HEK293 (cell line): ENCODE data around the gene CEP70.

ENCODE experiments used
- CTCF ChIA-PET: fragments of 350-600 bp; formaldehyde crosslinking; extraction: SDS; loops from one replicate; lab custom pipeline; 2021; ENCODE audit warnings: antibody characterized with exemption; lab: Yijun Ruan, JAX
- POLR2A ChIA-PET: fragments of 300-600 bp; formaldehyde crosslinking; extraction: SDS; loops from one replicate; lab custom pipeline; 2020; ENCODE audit warnings: antibody characterized with exemption, inconsistent platforms; lab: Yijun Ruan, JAX
- H3K27ac ChIP-seq: fragments of 200-500 bp; sonication (Bioruptor generic); 2 replicates; pipeline ENCODE4 v1.5.1; 2014; ENCODE audit warnings: low read depth, low read length, control low read depth, inconsistent platforms; ENCODE audit errors: extremely low read depth
- H3K36me3 ChIP-seq, 2 experiments: fragments of 200-500 bp in 1 of 2; sonication (Bioruptor generic) in 1 of 2; 1 replicate in 1 of 2; 2 replicates in 1 of 2; pipeline ENCODE4 v1.5.1; 2014 to 2017; ENCODE audit warnings: inconsistent platforms in 2 of 2, low read length in 2 of 2; ENCODE audit not compliant: control insufficient read depth in 2 of 2, insufficient read depth in 1 of 2
- H3K4me1 ChIP-seq: fragments of 200-500 bp; sonication (Bioruptor generic); 2 replicates; pipeline ENCODE4 v1.5.1; 2014; ENCODE audit warnings: mild to moderate bottlenecking, low read length, inconsistent platforms; ENCODE audit not compliant: control insufficient read depth, insufficient read depth
- H3K4me3 ChIP-seq: 2 replicates; pipeline ENCODE4 v1.5.1; 2011; ENCODE audit warnings: low read depth, mild to moderate bottlenecking, control low read depth, low read length, moderate library complexity
- H3K9me3 ChIP-seq: fragments of 200-500 bp; sonication (Bioruptor generic); 2 replicates; pipeline ENCODE4 v1.5.1; 2014; ENCODE audit warnings: low read depth, low read length, inconsistent platforms; ENCODE audit not compliant: control insufficient read depth, insufficient read depth
- BCL6B ChIP-seq: fragments of 450-650 bp; formaldehyde crosslinking; IDR thresholded peaks from 2 replicates; pipeline ENCODE4 v1.5.1; 2017; ENCODE audit warnings: missing biosample characterization, missing genetic modification characterization
- KLF7 ChIP-seq: fragments of 450-650 bp; formaldehyde crosslinking; IDR thresholded peaks from 2 replicates; pipeline ENCODE4 v1.5.1; 2016; ENCODE audit warnings: missing biosample characterization, missing genetic modification characterization, borderline replicate concordance
- OSR2 ChIP-seq: fragments of 450-650 bp; formaldehyde crosslinking; IDR thresholded peaks from 2 replicates; pipeline ENCODE4 v1.5.1; 2016; ENCODE audit warnings: missing biosample characterization, missing genetic modification characterization
- SCRT1 ChIP-seq: fragments of 450-650 bp; formaldehyde crosslinking; IDR thresholded peaks from 2 replicates; pipeline ENCODE4 v1.5.1; 2016; ENCODE audit warnings: missing biosample characterization, missing genetic modification characterization, borderline replicate concordance
- SP2 ChIP-seq: fragments of 450-650 bp; formaldehyde crosslinking; IDR thresholded peaks from 2 replicates; pipeline ENCODE4 v1.5.1; 2016; ENCODE audit warnings: missing biosample characterization, missing genetic modification characterization
- TSHZ1 ChIP-seq: fragments of 450-650 bp; formaldehyde crosslinking; IDR thresholded peaks from 2 replicates; pipeline ENCODE4 v1.5.1; 2016; ENCODE audit warnings: missing biosample characterization, missing genetic modification characterization, borderline replicate concordance
- ZBTB10 ChIP-seq: fragments of 450-650 bp; formaldehyde crosslinking; IDR thresholded peaks from 2 replicates; pipeline ENCODE4 v1.5.1; 2016; ENCODE audit warnings: missing biosample characterization, missing genetic modification characterization
- ZBTB11 ChIP-seq: fragments of 450-650 bp; formaldehyde crosslinking; conservative IDR thresholded peaks from 2 replicates; pipeline ENCODE4 v1.5.1; 2016; ENCODE audit warnings: low read depth, missing biosample characterization, missing genetic modification characterization
- ZEB2 ChIP-seq: fragments of 450-650 bp; formaldehyde crosslinking; IDR thresholded peaks from 2 replicates; pipeline ENCODE4 v1.5.1; 2016; ENCODE audit warnings: missing biosample characterization, missing genetic modification characterization
- ZFP37 ChIP-seq: fragments of 450-650 bp; formaldehyde crosslinking; IDR thresholded peaks from 2 replicates; pipeline ENCODE4 v1.5.1; 2016; ENCODE audit warnings: missing biosample characterization, missing genetic modification characterization
- ZNF169 ChIP-seq: fragments of 450-650 bp; formaldehyde crosslinking; IDR thresholded peaks from 2 replicates; pipeline ENCODE4 v1.5.1; 2016; ENCODE audit warnings: missing biosample characterization, missing genetic modification characterization
- ZNF202 ChIP-seq: fragments of 450-650 bp; formaldehyde crosslinking; IDR thresholded peaks from 2 replicates; pipeline ENCODE4 v1.5.1; 2016; ENCODE audit warnings: missing biosample characterization, missing genetic modification characterization, borderline replicate concordance
- ZNF26 ChIP-seq: fragments of 450-650 bp; formaldehyde crosslinking; IDR thresholded peaks from 2 replicates; pipeline ENCODE4 v1.5.1; 2016; ENCODE audit warnings: missing biosample characterization, missing genetic modification characterization
- ZNF311 ChIP-seq: fragments of 450-650 bp; formaldehyde crosslinking; IDR thresholded peaks from 2 replicates; pipeline ENCODE4 v1.5.1; 2017; ENCODE audit warnings: missing biosample characterization, missing genetic modification characterization, borderline replicate concordance
- ZNF350 ChIP-seq: fragments of 450-650 bp; formaldehyde crosslinking; IDR thresholded peaks from 2 replicates; pipeline ENCODE4 v1.5.0; 2017; ENCODE audit warnings: missing biosample characterization, mild to moderate bottlenecking, missing genetic modification characterization
- ZNF37A ChIP-seq: fragments of 450-650 bp; IDR thresholded peaks from 2 replicates; pipeline ENCODE4 v1.5.1; 2018; ENCODE audit warnings: missing biosample characterization, missing genetic modification characterization
- ZNF792 ChIP-seq: fragments of 450-650 bp; formaldehyde crosslinking; IDR thresholded peaks from 2 replicates; pipeline ENCODE4 v1.5.1; 2016; ENCODE audit warnings: missing biosample characterization, missing genetic modification characterization
- TF ChIP-seq, protein P1 (sequence below): fragments of 450-650 bp; formaldehyde crosslinking; optimal IDR thresholded peaks from 2 replicates; pipeline ENCODE3; 2016; ENCODE audit warnings: missing biosample characterization, mild to moderate bottlenecking, missing genetic modification characterization
- TF ChIP-seq, protein P2 (sequence below): fragments of 450-650 bp; formaldehyde crosslinking; IDR thresholded peaks from 2 replicates; pipeline ENCODE4 v1.5.1; 2016; ENCODE audit warnings: missing biosample characterization, missing genetic modification characterization

Gene CEP70

GRCh38 chr3:138542977-138543376 is 51.1 kb downstream of the CEP70 start:
- ChIA-PET CTCF (interaction anchor here (0.7 kb wide), 1 partner anchor 380 kb away, joined by 3 read pairs; no protein-coding TSS in a partner anchor), POLR2A (no interaction called here)
- Histone ChIP-seq H3K36me3 (peaks cover 0 to 33% of the 10 kb centered on the region in 2 experiments; a peak in 1 of 3 replicates), H3K9me3 (no peaks in the 10 kb centered on the region), H3K4me1 (no peaks in the 10 kb centered on the region), H3K27ac (no peak overlapping the region), H3K4me3 (no peak overlapping the region)
- no peak for TF ChIP-seq KLF7 (tag by site-specific recombination)
- TF ChIP-seq, protein P1, sequence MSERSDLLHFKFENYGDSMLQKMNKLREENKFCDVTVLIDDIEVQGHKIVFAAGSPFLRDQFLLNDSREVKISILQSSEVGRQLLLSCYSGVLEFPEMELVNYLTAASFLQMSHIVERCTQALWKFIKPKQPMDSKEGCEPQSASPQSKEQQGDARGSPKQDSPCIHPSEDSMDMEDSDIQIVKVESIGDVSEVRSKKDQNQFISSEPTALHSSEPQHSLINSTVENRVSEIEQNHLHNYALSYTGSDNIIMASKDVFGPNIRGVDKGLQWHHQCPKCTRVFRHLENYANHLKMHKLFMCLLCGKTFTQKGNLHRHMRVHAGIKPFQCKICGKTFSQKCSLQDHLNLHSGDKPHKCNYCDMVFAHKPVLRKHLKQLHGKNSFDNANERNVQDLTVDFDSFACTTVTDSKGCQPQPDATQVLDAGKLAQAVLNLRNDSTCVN, result no peak
- no peak for TF ChIP-seq ZBTB10 (tag by site-specific recombination)
- no peak for TF ChIP-seq ZNF37A
- TF ChIP-seq ZEB2 (tag by site-specific recombination), result no peak
- TF ChIP-seq OSR2 (tag by site-specific recombination), result no peak
- no peak for TF ChIP-seq ZNF26 (tag by site-specific recombination)
- no peak for TF ChIP-seq ZFP37 (tag by site-specific recombination)
- no peak for TF ChIP-seq ZBTB11 (tag by site-specific recombination)
- no peak for TF ChIP-seq ZNF169 (tag by site-specific recombination)
- no peak for TF ChIP-seq SCRT1 (tag by site-specific recombination)
- TF ChIP-seq TSHZ1 (tag by site-specific recombination), result no peak
- no peak for TF ChIP-seq ZNF792 (tag by site-specific recombination)
- TF ChIP-seq BCL6B (tag by site-specific recombination), result no peak
- TF ChIP-seq SP2 (tag by site-specific recombination), result no peak
- TF ChIP-seq ZNF350 (tag by site-specific recombination), result no peak
- TF ChIP-seq, protein P2, sequence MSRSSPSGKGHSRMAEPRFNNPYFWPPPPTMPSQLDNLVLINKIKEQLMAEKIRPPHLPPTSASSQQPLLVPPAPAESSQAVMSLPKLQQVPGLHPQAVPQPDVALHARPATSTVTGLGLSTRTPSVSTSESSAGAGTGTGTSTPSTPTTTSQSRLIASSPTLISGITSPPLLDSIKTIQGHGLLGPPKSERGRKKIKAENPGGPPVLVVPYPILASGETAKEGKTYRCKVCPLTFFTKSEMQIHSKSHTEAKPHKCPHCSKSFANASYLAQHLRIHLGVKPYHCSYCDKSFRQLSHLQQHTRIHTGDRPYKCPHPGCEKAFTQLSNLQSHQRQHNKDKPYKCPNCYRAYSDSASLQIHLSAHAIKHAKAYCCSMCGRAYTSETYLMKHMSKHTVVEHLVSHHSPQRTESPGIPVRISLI (tag by site-specific recombination), result no peak
- TF ChIP-seq ZNF202 (tag by site-specific recombination), result no peak
- no peak for TF ChIP-seq ZNF311 (tag by site-specific recombination)
